Liver (tissue), 9 donors: ENCODE data around the gene RNF19B. TPM values are rescaled to one million over a fixed set of nuclear protein-coding genes. Genes with fewer than 3 reads are reported as not detected.

Experiments
- DNase-seq: peaks from one replicate; pipeline ENCODE4 v3.0.0-alpha.2; 2017; ENCODE audit warnings: low spot score
- H3K27ac ChIP-seq, 2 donors: one replicate each; pipeline ENCODE4 v1.7.0; 2013; ENCODE audit warnings: inconsistent platforms in 2 of 2, low read length in 2 of 2, control low read depth in 1 of 2, low read depth in 1 of 2, mild to moderate bottlenecking in 1 of 2
- H3K27me3 ChIP-seq, 4 donors: one replicate each; pipeline versions ENCODE4 v1.6.1 to v1.7.0; 2013; ENCODE audit warnings: low read length in 3 of 4, inconsistent platforms in 1 of 4, mild to moderate bottlenecking in 1 of 4, moderate library complexity in 1 of 4; ENCODE audit not compliant: control insufficient read depth in 4 of 4, insufficient read depth in 4 of 4
- H3K36me3 ChIP-seq, 4 donors: one replicate each; pipeline versions ENCODE4 v1.6.1 to v1.7.0; 2013; ENCODE audit warnings: low read length in 3 of 4, mild to moderate bottlenecking in 3 of 4, low read depth in 1 of 4, moderate library complexity in 1 of 4; ENCODE audit not compliant: control insufficient read depth in 4 of 4, insufficient read depth in 3 of 4
- H3K4me1 ChIP-seq, 4 donors: one replicate each; pipeline versions ENCODE4 v1.6.1 to v1.7.0; 2013; ENCODE audit warnings: low read length in 3 of 4, mild to moderate bottlenecking in 3 of 4, moderate library complexity in 1 of 4; ENCODE audit not compliant: control insufficient read depth in 4 of 4, insufficient read depth in 4 of 4
- H3K4me3 ChIP-seq, 3 donors: one replicate each; pipeline versions ENCODE4 v1.6.1 to v1.7.0; 2013; ENCODE audit warnings: low read length in 3 of 3, control low read depth in 1 of 3, low read depth in 1 of 3, mild to moderate bottlenecking in 1 of 3
- H3K9ac ChIP-seq, 2 donors: one replicate each; pipeline ENCODE4 v1.7.0; 2013; ENCODE audit warnings: low read length in 2 of 2, mild to moderate bottlenecking in 2 of 2, moderate library complexity in 2 of 2, control low read depth in 1 of 2, low read depth in 1 of 2
- H3K9me3 ChIP-seq, 4 donors: one replicate each; pipeline versions ENCODE4 v1.6.1 to v1.7.0; 2013; ENCODE audit warnings: low read length in 3 of 4; ENCODE audit not compliant: control insufficient read depth in 4 of 4
- FOXA1 ChIP-seq: IDR thresholded peaks from 2 replicates; pipeline ENCODE4 v1.6.1; 2016; ENCODE audit warnings: antibody characterized with exemption
- FOXA2 ChIP-seq: IDR thresholded peaks from 2 replicates; pipeline ENCODE4 v1.6.1; 2016; ENCODE audit warnings: antibody characterized with exemption
- GABPA ChIP-seq, 2 donors: IDR thresholded peaks in 1 of 2; conservative IDR thresholded peaks in 1 of 2; 2 replicates each; pipeline ENCODE4 v1.6.1; 2016; ENCODE audit warnings: antibody characterized with exemption in 2 of 2, mild to moderate bottlenecking in 1 of 2, moderate library complexity in 1 of 2
- HNF4A ChIP-seq, 2 donors: conservative IDR thresholded peaks; 2 replicates each; pipeline ENCODE4 v1.6.1; 2016; ENCODE audit warnings: antibody characterized with exemption in 2 of 2, mild to moderate bottlenecking in 2 of 2
- HNF4G ChIP-seq: IDR thresholded peaks from 2 replicates; pipeline ENCODE4 v1.6.1; 2016; ENCODE audit warnings: antibody characterized with exemption
- JUND ChIP-seq, 2 donors: IDR thresholded peaks; 2 replicates each; pipeline ENCODE4 v1.6.1; 2016; ENCODE audit warnings: antibody characterized with exemption in 2 of 2
- RXRA ChIP-seq, 2 donors: IDR thresholded peaks; 2 replicates each; pipeline ENCODE4 v1.6.1; 2017 to 2018; ENCODE audit warnings: antibody characterized with exemption in 2 of 2, mild to moderate bottlenecking in 1 of 2
- SP1 ChIP-seq: IDR thresholded peaks from 2 replicates; pipeline ENCODE4 v1.6.1; 2018; ENCODE audit warnings: antibody characterized with exemption, mild to moderate bottlenecking
- TAF1 ChIP-seq: conservative IDR thresholded peaks from 2 replicates; pipeline ENCODE4 v1.6.1; 2016; ENCODE audit warnings: antibody characterized with exemption, mild to moderate bottlenecking
- YY1 ChIP-seq: IDR thresholded peaks from 2 replicates; pipeline ENCODE4 v1.6.1; 2016; ENCODE audit warnings: antibody characterized with exemption, mild to moderate bottlenecking
- WGBS: extraction: QIAGEN DNeasy Blood & Tissue Kit; methylation state at CpG from one replicate; pipeline ENCODE4 v1.1.7; 2013; 5-methylcytosine and 5-hydroxymethylcytosine counted together
- polyA plus RNA-seq, 2 donors: library from polyadenylated mRNA; stranded (reverse) in 1 of 2; unstranded in 1 of 2; fragments of 200-250 nt in 1 of 2; fragments of >200 nt in 1 of 2; fragmentation: Nextera tagmentation in 1 of 2; extraction: Ambion mirVana in 1 of 2; gene quantifications; one replicate each; pipeline versions ENCODE4 v1.2.1 to v1.2.3, GENCODE V29; 2013 to 2015
- total RNA-seq, 2 donors: library from RNA; depleted of rRNA; stranded (reverse); fragments of >200 nt; gene quantifications; one replicate each; pipeline ENCODE4 v1.2.3, GENCODE V29; 2014
- TF ChIP-seq, protein P1 (sequence below): IDR thresholded peaks from 2 replicates; pipeline ENCODE4 v1.6.1; 2016; ENCODE audit warnings: antibody characterized with exemption, mild to moderate bottlenecking
- TF ChIP-seq, protein P2 (sequence below): IDR thresholded peaks from 2 replicates; pipeline ENCODE4 v1.6.1; 2016; ENCODE audit warnings: antibody characterized with exemption
- TF ChIP-seq, protein P3 (sequence below): IDR thresholded peaks from 2 replicates; pipeline ENCODE4 v1.6.1; 2016; ENCODE audit warnings: antibody characterized with exemption
- TF ChIP-seq, protein P4 (sequence below): fragments of 150-350 bp; IDR thresholded peaks from 2 replicates; pipeline ENCODE4 v1.5.1; 2017; ENCODE audit warnings: improper control_type of control experiment, low read depth, low read length; ENCODE audit not compliant: missing input control
- donor health status: healthy.
- donor health status: healthy.
- donor health status: healthy.
- donor health status: healthy.
- donor health status: healthy.

The RNF19B gene
- total and polyA plus RNA-seq, 4 donors, result 2.2 to 8.3 (median 5.0) TPM

DNA sequence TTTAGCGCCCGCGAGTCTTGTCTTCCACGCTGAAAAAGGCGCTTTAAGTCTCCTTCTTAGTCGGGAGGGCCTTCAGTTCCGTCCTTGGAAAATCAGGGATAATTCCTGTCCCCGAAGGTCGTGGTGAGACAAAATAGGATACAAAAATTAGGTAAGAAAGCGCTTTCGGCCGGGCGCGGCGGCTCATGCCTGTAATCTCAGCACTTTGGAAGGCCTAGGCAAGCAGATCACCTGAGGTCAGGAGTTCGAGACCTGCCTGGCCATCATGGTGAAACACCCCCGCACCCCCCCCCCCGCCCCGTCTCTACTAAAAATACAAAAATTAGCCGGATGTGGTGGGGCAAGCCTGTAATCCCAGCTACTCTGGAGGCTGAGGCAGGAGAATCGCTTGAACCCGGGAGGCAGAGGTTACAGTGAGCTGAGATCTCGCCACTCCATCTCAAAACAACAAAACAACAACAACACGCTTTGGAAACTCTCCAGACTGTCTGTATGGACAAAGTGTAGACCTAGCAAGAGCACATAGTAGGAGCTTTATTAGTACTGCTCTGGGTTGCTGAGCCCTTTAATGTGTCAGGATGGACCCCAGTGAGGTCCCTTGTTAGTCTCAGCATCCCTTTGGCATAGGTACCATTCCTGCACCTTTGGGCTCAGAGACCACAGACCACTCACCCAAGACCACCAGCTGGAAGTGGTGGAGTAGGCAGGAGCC is 62.6 kb downstream of the RNF19B start:
- 54% methylated on average over 24 of the region's 24 CpGs for WGBS
- TF ChIP-seq HNF4A (conservative IDR thresholded peaks at IDR 0.05) (no peak), RXRA (IDR thresholded peaks at IDR 0.05) (no peak), JUND (IDR thresholded peaks at IDR 0.05) (no peak), TAF1 (no peak), GABPA (IDR thresholded peaks at IDR 0.05 in 1 of 2, conservative IDR thresholded peaks at IDR 0.05 in 1 of 2) (no peak), SP1 (no peak), FOXA1 (no peak), FOXA2 (no peak)
- TF ChIP-seq, protein P1, sequence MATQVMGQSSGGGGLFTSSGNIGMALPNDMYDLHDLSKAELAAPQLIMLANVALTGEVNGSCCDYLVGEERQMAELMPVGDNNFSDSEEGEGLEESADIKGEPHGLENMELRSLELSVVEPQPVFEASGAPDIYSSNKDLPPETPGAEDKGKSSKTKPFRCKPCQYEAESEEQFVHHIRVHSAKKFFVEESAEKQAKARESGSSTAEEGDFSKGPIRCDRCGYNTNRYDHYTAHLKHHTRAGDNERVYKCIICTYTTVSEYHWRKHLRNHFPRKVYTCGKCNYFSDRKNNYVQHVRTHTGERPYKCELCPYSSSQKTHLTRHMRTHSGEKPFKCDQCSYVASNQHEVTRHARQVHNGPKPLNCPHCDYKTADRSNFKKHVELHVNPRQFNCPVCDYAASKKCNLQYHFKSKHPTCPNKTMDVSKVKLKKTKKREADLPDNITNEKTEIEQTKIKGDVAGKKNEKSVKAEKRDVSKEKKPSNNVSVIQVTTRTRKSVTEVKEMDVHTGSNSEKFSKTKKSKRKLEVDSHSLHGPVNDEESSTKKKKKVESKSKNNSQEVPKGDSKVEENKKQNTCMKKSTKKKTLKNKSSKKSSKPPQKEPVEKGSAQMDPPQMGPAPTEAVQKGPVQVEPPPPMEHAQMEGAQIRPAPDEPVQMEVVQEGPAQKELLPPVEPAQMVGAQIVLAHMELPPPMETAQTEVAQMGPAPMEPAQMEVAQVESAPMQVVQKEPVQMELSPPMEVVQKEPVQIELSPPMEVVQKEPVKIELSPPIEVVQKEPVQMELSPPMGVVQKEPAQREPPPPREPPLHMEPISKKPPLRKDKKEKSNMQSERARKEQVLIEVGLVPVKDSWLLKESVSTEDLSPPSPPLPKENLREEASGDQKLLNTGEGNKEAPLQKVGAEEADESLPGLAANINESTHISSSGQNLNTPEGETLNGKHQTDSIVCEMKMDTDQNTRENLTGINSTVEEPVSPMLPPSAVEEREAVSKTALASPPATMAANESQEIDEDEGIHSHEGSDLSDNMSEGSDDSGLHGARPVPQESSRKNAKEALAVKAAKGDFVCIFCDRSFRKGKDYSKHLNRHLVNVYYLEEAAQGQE, result no peak
- TF ChIP-seq, protein P2, sequence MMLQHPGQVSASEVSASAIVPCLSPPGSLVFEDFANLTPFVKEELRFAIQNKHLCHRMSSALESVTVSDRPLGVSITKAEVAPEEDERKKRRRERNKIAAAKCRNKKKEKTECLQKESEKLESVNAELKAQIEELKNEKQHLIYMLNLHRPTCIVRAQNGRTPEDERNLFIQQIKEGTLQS, result no peak
- peak overlapping the region; percentile 29 to 63 (median 53) for H3K4me3 ChIP-seq
- H3K27ac ChIP-seq, result no peak overlapping the region
- H3K27me3 ChIP-seq, result no peaks in the 10 kb centered on the region
- peaks cover 4 to 16% (median 11%) of the 10 kb centered on the region in 4 donors for H3K4me1 ChIP-seq
- no peak for DNase-seq
- H3K9me3 ChIP-seq, result no peaks in the 10 kb centered on the region
- H3K36me3 ChIP-seq, result no peaks in the 10 kb centered on the region
- no peak overlapping the region for H3K9ac ChIP-seq

DNA sequence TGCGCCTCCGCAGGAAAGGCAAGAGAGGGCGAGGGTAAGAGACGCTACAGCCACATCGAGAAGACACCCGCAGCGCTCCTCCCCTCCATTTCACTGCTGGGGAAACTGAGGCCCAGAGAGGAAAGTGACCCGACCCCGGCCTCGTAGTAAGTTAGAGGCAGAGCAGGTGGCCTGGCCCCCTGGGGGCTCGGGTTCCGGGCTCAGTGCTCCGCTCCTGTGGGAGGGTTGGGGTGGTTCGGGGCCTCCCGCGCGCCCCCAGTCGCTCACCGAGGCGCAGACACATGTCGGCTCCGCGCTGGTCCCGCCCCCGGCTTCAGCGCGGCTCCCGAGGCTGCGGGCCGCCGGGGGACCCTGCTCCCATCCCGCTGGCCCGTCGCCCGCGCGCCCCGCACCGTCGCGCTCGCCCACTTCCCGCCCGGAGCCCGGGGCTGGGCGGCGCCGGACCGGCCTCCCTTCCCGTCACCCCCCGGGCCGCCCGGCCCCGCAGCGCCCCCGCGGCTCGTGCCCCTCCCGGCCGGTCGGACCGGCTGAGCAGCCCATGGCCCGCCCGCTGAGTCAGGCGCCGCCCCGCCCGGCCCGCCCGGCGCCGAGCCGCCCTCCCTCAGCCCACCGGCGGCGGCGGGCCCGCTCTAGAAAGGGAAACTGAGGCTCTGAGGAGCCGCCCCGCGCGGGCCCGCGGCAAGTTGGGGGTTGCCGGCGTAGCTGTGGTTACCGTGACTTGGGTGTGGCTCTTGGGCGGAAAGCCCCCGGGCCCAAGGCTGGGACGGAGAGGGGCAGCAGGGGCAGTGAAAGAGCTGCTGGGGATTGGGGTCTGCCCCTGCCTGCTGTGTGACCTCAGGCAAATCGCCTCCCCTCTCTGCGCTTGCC is 63.4 kb downstream of the RNF19B start, which contains the start of gene TMEM54:
TSS of gene TMEM54 (minus strand) at position 434 of the 867 bp plus-strand sequence. CDS start at position 283, 151 bp downstream.
- Histone ChIP-seq H3K9me3 (no peaks in the 10 kb centered on the region), H3K36me3 (no peaks in the 10 kb centered on the region), H3K4me3 (peak within 1 kb of the TSS; percentile 29 to 63 (median 53)), H3K9ac (no peak within 1 kb of the TSS), H3K27ac (no peak within 1 kb of the TSS), H3K27me3 (no peaks in the 10 kb centered on the region), H3K4me1 (peaks cover 4 to 16% (median 11%) of the 10 kb centered on the region in 4 donors)
- WGBS, result 3% methylated on average over 92 of the region's 92 CpGs
- TF ChIP-seq FOXA1 (no peak), YY1 (no peak), HNF4G (no peak), TAF1 (no peak), HNF4A (conservative IDR thresholded peaks at IDR 0.05) (no peak), FOXA2 (no peak), SP1 (no peak)
- TF ChIP-seq, protein P3, sequence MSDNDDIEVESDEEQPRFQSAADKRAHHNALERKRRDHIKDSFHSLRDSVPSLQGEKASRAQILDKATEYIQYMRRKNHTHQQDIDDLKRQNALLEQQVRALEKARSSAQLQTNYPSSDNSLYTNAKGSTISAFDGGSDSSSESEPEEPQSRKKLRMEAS, result no peak
- TF ChIP-seq, protein P1, result no peak
- TF ChIP-seq, protein P4, sequence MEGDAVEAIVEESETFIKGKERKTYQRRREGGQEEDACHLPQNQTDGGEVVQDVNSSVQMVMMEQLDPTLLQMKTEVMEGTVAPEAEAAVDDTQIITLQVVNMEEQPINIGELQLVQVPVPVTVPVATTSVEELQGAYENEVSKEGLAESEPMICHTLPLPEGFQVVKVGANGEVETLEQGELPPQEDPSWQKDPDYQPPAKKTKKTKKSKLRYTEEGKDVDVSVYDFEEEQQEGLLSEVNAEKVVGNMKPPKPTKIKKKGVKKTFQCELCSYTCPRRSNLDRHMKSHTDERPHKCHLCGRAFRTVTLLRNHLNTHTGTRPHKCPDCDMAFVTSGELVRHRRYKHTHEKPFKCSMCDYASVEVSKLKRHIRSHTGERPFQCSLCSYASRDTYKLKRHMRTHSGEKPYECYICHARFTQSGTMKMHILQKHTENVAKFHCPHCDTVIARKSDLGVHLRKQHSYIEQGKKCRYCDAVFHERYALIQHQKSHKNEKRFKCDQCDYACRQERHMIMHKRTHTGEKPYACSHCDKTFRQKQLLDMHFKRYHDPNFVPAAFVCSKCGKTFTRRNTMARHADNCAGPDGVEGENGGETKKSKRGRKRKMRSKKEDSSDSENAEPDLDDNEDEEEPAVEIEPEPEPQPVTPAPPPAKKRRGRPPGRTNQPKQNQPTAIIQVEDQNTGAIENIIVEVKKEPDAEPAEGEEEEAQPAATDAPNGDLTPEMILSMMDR, result no peak
- no peak for DNase-seq
